Sigmoid colon (tissue), 7 donors: Measurements from ENCODE around the gene ARID2. TPM values are rescaled to one million over a fixed set of nuclear protein-coding genes. Genes with fewer than 3 reads are reported as not detected.

Experiments used
- DNase-seq: peaks from one replicate; pipeline ENCODE4 v3.0.0-alpha.2; 2019
- H3K27ac ChIP-seq, 4 donors: fragments of 200-600 bp; sonication (generic); one replicate each; pipeline ENCODE4 v1.5.1; 2016 to 2019; ENCODE audit warnings: mild to moderate bottlenecking in 1 of 4
- H3K27me3 ChIP-seq, 3 donors: fragments of 200-600 bp; sonication (generic); one replicate each; pipeline ENCODE4 v1.5.1; 2019; ENCODE audit warnings: mild to moderate bottlenecking in 1 of 3
- H3K36me3 ChIP-seq, 4 donors: fragments of 200-600 bp; sonication (generic); one replicate each; pipeline ENCODE4 v1.5.1; 2016 to 2019
- H3K4me1 ChIP-seq, 4 donors: fragments of 200-600 bp; sonication (generic); one replicate each; pipeline ENCODE4 v1.5.1; 2017 to 2019
- H3K4me3 ChIP-seq, 4 donors: fragments of 200-600 bp; sonication (generic); one replicate each; pipeline ENCODE4 v1.5.1; 2017 to 2019; ENCODE audit warnings: mild to moderate bottlenecking in 2 of 4, moderate library complexity in 1 of 4
- H3K9me3 ChIP-seq, 4 donors: fragments of 200-600 bp in 3 of 4; sonication (generic) in 3 of 4; one replicate each; pipeline versions ENCODE4 v1.5.1 to v1.6.1; 2013 to 2019
- CTCF ChIP-seq, 4 experiments: fragments of 450-650 bp in 3 of 4; fragments of 200-600 bp in 1 of 4; IDR thresholded peaks; one replicate each; pipeline ENCODE4 v1.5.1; 2016 to 2019; ENCODE audit warnings: antibody characterized with exemption in 4 of 4, mild to moderate bottlenecking in 3 of 4, moderate library complexity in 2 of 4
- EP300 ChIP-seq, 4 donors: sonication (generic); formaldehyde crosslinking; IDR thresholded peaks; one replicate each; pipeline ENCODE4 v1.6.1; 2017; ENCODE audit warnings: antibody characterized with exemption in 4 of 4
- POLR2A ChIP-seq, 2 donors: fragments of 450-650 bp; IDR thresholded peaks; one replicate each; pipeline ENCODE4 v1.6.1; 2016; ENCODE audit warnings: antibody characterized with exemption in 2 of 2, mild to moderate bottlenecking in 2 of 2, moderate library complexity in 2 of 2
- POLR2AphosphoS5 ChIP-seq, 4 donors: sonication (generic); formaldehyde crosslinking; IDR thresholded peaks; one replicate each; pipeline ENCODE4 v1.6.1; 2017; ENCODE audit warnings: antibody characterized with exemption in 4 of 4
- WGBS, 2 donors: extraction: QIAGEN DNeasy Blood & Tissue Kit; methylation state at CpG; one replicate each; pipeline ENCODE4 v1.1.7; 2013; 5-methylcytosine and 5-hydroxymethylcytosine counted together
- intact Hi-C: fragments of 100-400 bp; cut with DNase I; formaldehyde crosslinking; loops from one replicate; pipeline ENCODE4 v1.15.1; 2023
- polyA plus RNA-seq, 3 donors: library from polyadenylated mRNA; stranded (reverse); fragments of 200-250 nt; gene quantifications; one replicate each; pipeline ENCODE4 v1.2.3, GENCODE V29; 2013
- total RNA-seq, 4 donors: library from RNA; depleted of rRNA; stranded (reverse); fragments of >200 nt; gene quantifications; one replicate each; pipeline ENCODE4 v1.1.0, GENCODE V29; 2016
- donor health status: healthy with polysubstance abuse.
- donor health status: Bipolar disorder and iron deficiency.
- donor health status: healthy.

ARID2 gene
- total and polyA plus RNA-seq, 7 donors = 3.2 to 42.4 (median 31.0) TPM

GRCh38 chr12:45877069-45877468 is 147.6 kb downstream of the ARID2 start:
- H3K36me3 ChIP-seq = peaks cover 0 to 32% (median 0%) of the 10 kb centered on the region in 4 donors
- TF ChIP-seq POLR2A (IDR thresholded peaks at IDR 0.05) (no peak), CTCF (IDR thresholded peaks at IDR 0.05) (no peak), EP300 (IDR thresholded peaks at IDR 0.05) (no peak), POLR2AphosphoS5 (IDR thresholded peaks at IDR 0.05) (no peak)

GRCh38 chr12:45878630-45879255 is 149.2 kb downstream of the ARID2 start:
- H3K27me3 ChIP-seq = no peaks in the 10 kb centered on the region
- TF ChIP-seq POLR2AphosphoS5 (IDR thresholded peaks at IDR 0.05) = no peak
- TF ChIP-seq CTCF (IDR thresholded peaks at IDR 0.05) = no peak
- TF ChIP-seq POLR2A (IDR thresholded peaks at IDR 0.05) = no peak
- no peak for TF ChIP-seq EP300 (IDR thresholded peaks at IDR 0.05)
- H3K4me3 ChIP-seq = no peak overlapping the region
- no peaks in the 10 kb centered on the region for H3K9me3 ChIP-seq
- peaks cover 0 to 15% (median 5%) of the 10 kb centered on the region in 4 donors for H3K4me1 ChIP-seq
- intact Hi-C loops = no loop called here
- 57 to 67% methylated on average over 8 of the region's 8 CpGs for WGBS, 2 donors
- no peak for DNase-seq
- H3K27ac ChIP-seq = peak overlapping the region in 1 of 4 donors; percentile 34
- H3K36me3 ChIP-seq = peaks cover 0 to 30% (median 0%) of the 10 kb centered on the region in 4 donors

More at GRCh38 chr12:45877069-45877468, 147.6 kb downstream of the ARID2 start:
- no peak overlapping the region for H3K4me3 ChIP-seq
- H3K9me3 ChIP-seq = no peaks in the 10 kb centered on the region
- intact Hi-C loops = no loop called here
- no peaks in the 10 kb centered on the region for H3K27me3 ChIP-seq
- DNase-seq = no peak
- no peak overlapping the region for H3K27ac ChIP-seq
- H3K4me1 ChIP-seq = peaks cover 0 to 15% (median 5%) of the 10 kb centered on the region in 4 donors
- WGBS, 2 donors = 97 to 98% methylated on average over 5 of the region's 5 CpGs

- H3K27ac ChIP-seq = peak overlapping the region in 1 of 4 donors; percentile 34
Observed at GRCh38 chr12:45879363-45879895, 149.9 kb downstream of the ARID2 start.

GRCh38 chr12:45880533-45880932 is 151.0 kb downstream of the ARID2 start:
- 88 to 94% methylated on average over 2 of the region's 2 CpGs for WGBS, 2 donors
- TF ChIP-seq CTCF (IDR thresholded peaks at IDR 0.05) = no peak
- TF ChIP-seq EP300 (IDR thresholded peaks at IDR 0.05) = no peak
- no peak for TF ChIP-seq POLR2A (IDR thresholded peaks at IDR 0.05)
- no peak for TF ChIP-seq POLR2AphosphoS5 (IDR thresholded peaks at IDR 0.05)
- no peaks in the 10 kb centered on the region for H3K27me3 ChIP-seq
- no peaks in the 10 kb centered on the region for H3K9me3 ChIP-seq
- peaks cover 0 to 15% (median 5%) of the 10 kb centered on the region in 4 donors for H3K4me1 ChIP-seq
- no peak overlapping the region for H3K4me3 ChIP-seq
- DNase-seq = no peak
- intact Hi-C loops = no loop called here
- H3K27ac ChIP-seq = no peak overlapping the region
- peaks cover 0 to 18% (median 0%) of the 10 kb centered on the region in 4 donors for H3K36me3 ChIP-seq

More at GRCh38 chr12:45879363-45879895, 149.9 kb downstream of the ARID2 start:
- intact Hi-C loops = no loop called here
- peaks cover 0 to 15% (median 5%) of the 10 kb centered on the region in 4 donors for H3K4me1 ChIP-seq
- DNase-seq = no peak
- H3K4me3 ChIP-seq = no peak overlapping the region
- TF ChIP-seq POLR2A (IDR thresholded peaks at IDR 0.05) (no peak), EP300 (IDR thresholded peaks at IDR 0.05) (no peak), CTCF (IDR thresholded peaks at IDR 0.05) (no peak), POLR2AphosphoS5 (IDR thresholded peaks at IDR 0.05) (no peak)
- no peaks in the 10 kb centered on the region for H3K9me3 ChIP-seq
- 84 to 95% methylated on average over 2 of the region's 2 CpGs for WGBS, 2 donors
- H3K27me3 ChIP-seq = no peaks in the 10 kb centered on the region
- H3K36me3 ChIP-seq = peaks cover 0 to 23% (median 0%) of the 10 kb centered on the region in 4 donors
